HG03025 (cell line): ENCODE data around the gene TMEM132D.
"Not testable (repeated sequence)": the region's sequence is repeated elsewhere in the genome, so short reads cannot be mapped to it uniquely, and the experiment has no call there.

Experiments used
- ATAC-seq: cut with Tn5 transposase; IDR thresholded peaks from one replicate; pipeline ENCODE4 v1.9.1; 2021; ENCODE audit warnings: mild to moderate bottlenecking, moderate library complexity; ENCODE audit not compliant: unreplicated experiment, low FRiP score

Gene TMEM132D

GRCh38 chr12:129052373-129052772, 851.5 kb downstream of the TMEM132D start:
- ATAC-seq: no peak

GRCh38 chr12:129049917-129050316, 853.9 kb downstream of the TMEM132D start:
- ATAC-seq: no peak

- ATAC-seq: not testable (repeated sequence)
Observed at GRCh38 chr12:129043334-129043733, 860.5 kb downstream of the TMEM132D start.

- ATAC-seq: no peak
Observed at GRCh38 chr12:129036135-129036534, 867.7 kb downstream of the TMEM132D start.

- no peak for ATAC-seq
Observed at GRCh38 chr12:129034558-129035289, 869.1 kb downstream of the TMEM132D start.

- no peak for ATAC-seq
Observed at GRCh38 chr12:129028844-129029243, 875.0 kb downstream of the TMEM132D start.

- ATAC-seq: no peak
Observed at GRCh38 chr12:129025055-129025454, 878.8 kb downstream of the TMEM132D start.
